H1 (cell line): ENCODE measurements around the gene C14orf93. TPM values are rescaled to one million over a fixed set of nuclear protein-coding genes. Genes with fewer than 3 reads are reported as not detected.

Source experiments
- CTCF ChIA-PET: fragments of 300-600 bp; sonication (Branson Sonifier 250); formaldehyde crosslinking; loops from one replicate; lab custom pipeline; 2021; ENCODE audit not compliant: partially characterized antibody; lab: Charles Lee
- POLR2A ChIA-PET: fragments of 300-600 bp; sonication (Branson Sonifier 250); formaldehyde crosslinking; loops from one replicate; lab custom pipeline; 2021; ENCODE audit warnings: inconsistent platforms; ENCODE audit not compliant: partially characterized antibody; lab: Charles Lee
- DNase-seq, 2 experiments: peaks; one replicate each; pipeline versions ENCODE4 v3.0.0 to v3.0.0-alpha.2; 2010 to 2022; ENCODE audit warnings: low spot score in 2 of 2, low read depth in 1 of 2, mixed read lengths in 1 of 2
- FAIRE-seq: peaks from 2 replicates; lab custom pipeline; 2011; peaks lifted over from hg19 to GRCh38; lab: Jason Lieb, UNC
- H2AFZ ChIP-seq: 2 replicates; pipeline ENCODE4 v1.8.1; 2012; ENCODE audit warnings: low read length, inconsistent platforms
- H2AK5ac ChIP-seq: 2 replicates; pipeline ENCODE4 v1.6.1; 2013; ENCODE audit warnings: low read depth, low read length
- H2BK120ac ChIP-seq: replicated peaks from 2 replicates; pipeline ENCODE3; 2013; ENCODE audit warnings: low read depth, low read length, inconsistent platforms
- H2BK12ac ChIP-seq: 2 replicates; pipeline ENCODE4 v1.6.1; 2013; ENCODE audit warnings: low read depth, low read length
- H2BK15ac ChIP-seq: 2 replicates; pipeline ENCODE4 v1.6.1; 2013; ENCODE audit warnings: low read length
- H2BK20ac ChIP-seq: 2 replicates; pipeline ENCODE4 v1.6.1; 2013; ENCODE audit warnings: low read length
- H2BK5ac ChIP-seq: 2 replicates; pipeline ENCODE4 v1.6.1; 2013; ENCODE audit warnings: low read depth, low read length
- H3K14ac ChIP-seq: 2 replicates; pipeline ENCODE4 v1.6.1; 2013; ENCODE audit warnings: inconsistent platforms; ENCODE audit not compliant: insufficient read length
- H3K18ac ChIP-seq: 2 replicates; pipeline ENCODE4 v1.6.1; 2013; ENCODE audit warnings: low read length; ENCODE audit errors: extremely low read depth
- H3K23ac ChIP-seq: 2 replicates; pipeline ENCODE4 v1.6.1; 2013; ENCODE audit warnings: inconsistent platforms; ENCODE audit not compliant: insufficient read length
- H3K23me2 ChIP-seq: 2 replicates; pipeline ENCODE4 v1.6.1; 2013; ENCODE audit warnings: low read depth, low read length
- H3K27ac ChIP-seq: 2 replicates; pipeline ENCODE4 v1.6.1; 2011; ENCODE audit warnings: low read depth, low read length, inconsistent platforms
- H3K27me3 ChIP-seq, 4 experiments: replicated peaks in 1 of 4; 1 replicate in 1 of 4; 2 replicates in 3 of 4; pipeline versions ENCODE4 v1.6.1 to v1.8.1; 2011 to 2013; ENCODE audit warnings: low read length in 3 of 4, mild to moderate bottlenecking in 3 of 4, inconsistent platforms in 2 of 4, mixed read lengths in 2 of 4, moderate library complexity in 1 of 4; ENCODE audit not compliant: control insufficient read depth in 3 of 4, insufficient read depth in 3 of 4; ENCODE audit errors: extremely low read depth in 1 of 4
- H3K36me3 ChIP-seq, 4 experiments: 2 replicates each; pipeline versions ENCODE4 v1.6.1 to v1.8.1; 2011 to 2013; ENCODE audit warnings: mild to moderate bottlenecking in 4 of 4, low read length in 3 of 4, moderate library complexity in 2 of 4, control low read depth in 1 of 4, inconsistent platforms in 1 of 4; ENCODE audit not compliant: insufficient read depth in 4 of 4, control insufficient read depth in 2 of 4
- H3K4ac ChIP-seq: replicated peaks from 2 replicates; pipeline ENCODE3; 2013; ENCODE audit warnings: low read length, low read depth, mixed read lengths, inconsistent platforms; ENCODE audit not compliant: insufficient read length
- H3K4me1 ChIP-seq, 4 experiments: replicated peaks in 1 of 4; 1 replicate in 1 of 4; 2 replicates in 3 of 4; pipeline versions ENCODE4 v1.6.1 to v1.8.1; 2011 to 2013; ENCODE audit warnings: low read length in 3 of 4, inconsistent platforms in 2 of 4, mixed read lengths in 1 of 4; ENCODE audit not compliant: insufficient read depth in 4 of 4, control insufficient read depth in 3 of 4
- H3K4me2 ChIP-seq, 2 experiments: 2 replicates each; pipeline versions ENCODE4 v1.6.1 to v1.8.1; 2011 to 2013; ENCODE audit warnings: low read depth in 2 of 2, low read length in 2 of 2, control low read depth in 1 of 2, inconsistent platforms in 1 of 2, mild to moderate bottlenecking in 1 of 2; ENCODE audit not compliant: insufficient read depth in 1 of 2
- H3K4me3 ChIP-seq, 4 experiments: fragments of 200-600, 300-600 bp in 1 of 4; sonication (generic), shearing (Covaris generic), sonication (Bioruptor Twin) in 1 of 4; 2 replicates each; pipeline versions ENCODE4 v1.5.1 to v1.8.1; 2011 to 2016; ENCODE audit warnings: low read length in 4 of 4, low read depth in 3 of 4, control low read depth in 2 of 4, inconsistent platforms in 2 of 4, mild to moderate bottlenecking in 2 of 4, mixed read lengths in 1 of 4, moderate library complexity in 1 of 4; ENCODE audit not compliant: insufficient read depth in 2 of 4; ENCODE audit errors: extremely low read depth in 1 of 4
- H3K56ac ChIP-seq: replicated peaks from 2 replicates; pipeline ENCODE3; 2013; ENCODE audit warnings: low read depth, mild to moderate bottlenecking, mixed read lengths, low read length, inconsistent platforms; ENCODE audit not compliant: insufficient read length
- H3K79me1 ChIP-seq: 2 replicates; pipeline ENCODE4 v1.6.1; 2013; ENCODE audit warnings: low read depth, low read length, control low read depth
- H3K79me2 ChIP-seq, 2 experiments: 2 replicates each; pipeline versions ENCODE4 v1.6.1 to v1.8.1; 2012 to 2013; ENCODE audit warnings: low read length in 2 of 2, mild to moderate bottlenecking in 2 of 2, inconsistent platforms in 1 of 2; ENCODE audit not compliant: insufficient read depth in 2 of 2, control insufficient read depth in 1 of 2
- H3K9ac ChIP-seq, 4 experiments: replicated peaks in 1 of 4; 1 replicate in 1 of 4; 2 replicates in 3 of 4; pipeline versions ENCODE4 v1.6.1 to v1.8.1; 2011 to 2013; ENCODE audit warnings: low read depth in 3 of 4, low read length in 3 of 4, control low read depth in 2 of 4, mild to moderate bottlenecking in 2 of 4, moderate library complexity in 2 of 4, inconsistent platforms in 1 of 4; ENCODE audit errors: extremely low read depth in 1 of 4
- H3K9me3 ChIP-seq, 2 experiments: 2 replicates each; pipeline versions ENCODE4 v1.6.1 to v1.8.1; 2012 to 2013; ENCODE audit warnings: mild to moderate bottlenecking in 2 of 2, moderate library complexity in 2 of 2, control low read depth in 1 of 2, inconsistent platforms in 1 of 2, low read depth in 1 of 2, low read length in 1 of 2, mixed read lengths in 1 of 2; ENCODE audit not compliant: insufficient read depth in 2 of 2
- H4K20me1 ChIP-seq, 2 experiments: replicated peaks in 1 of 2; 2 replicates each; pipeline versions ENCODE3 to v1.8.1; 2011 to 2013; ENCODE audit warnings: inconsistent platforms in 2 of 2, low read length in 2 of 2, mild to moderate bottlenecking in 1 of 2; ENCODE audit not compliant: insufficient read depth in 2 of 2, control insufficient read depth in 1 of 2
- H4K5ac ChIP-seq: 2 replicates; pipeline ENCODE4 v1.6.1; 2013; ENCODE audit warnings: low read length, low read depth, mixed read lengths, inconsistent platforms; ENCODE audit not compliant: insufficient read length
- H4K8ac ChIP-seq: 2 replicates; pipeline ENCODE4 v1.8.0; 2013; ENCODE audit warnings: mild to moderate bottlenecking, moderate library complexity, low read length, inconsistent platforms; ENCODE audit not compliant: insufficient read depth; ENCODE audit errors: extremely low read depth
- H4K91ac ChIP-seq: replicated peaks from 2 replicates; pipeline ENCODE3; 2013; ENCODE audit warnings: low read length, mixed read lengths, inconsistent platforms; ENCODE audit not compliant: insufficient read length
- BCL11A ChIP-seq, 2 experiments: IDR thresholded peaks; one replicate each; pipeline ENCODE4 v1.6.1; 2011; ENCODE audit warnings: low read depth in 2 of 2, low read length in 2 of 2, mild to moderate bottlenecking in 2 of 2
- CEBPB ChIP-seq: IDR thresholded peaks from 2 replicates; pipeline ENCODE4 v1.6.1; 2012; ENCODE audit warnings: low read depth, low read length
- EGR1 ChIP-seq: IDR thresholded peaks from 2 replicates; pipeline ENCODE4 v1.6.1; 2011; ENCODE audit warnings: low read depth, low read length, borderline replicate concordance
- EP300 ChIP-seq, 2 experiments: IDR thresholded peaks; 1 replicate in 1 of 2; 2 replicates in 1 of 2; pipeline ENCODE4 v1.6.1; 2011 to 2012; ENCODE audit warnings: low read depth in 2 of 2, low read length in 2 of 2, mild to moderate bottlenecking in 2 of 2, borderline replicate concordance in 1 of 2, inconsistent platforms in 1 of 2, moderate library complexity in 1 of 2
- FOSL1 ChIP-seq: IDR thresholded peaks from 2 replicates; pipeline ENCODE4 v1.6.1; 2011; ENCODE audit warnings: mild to moderate bottlenecking, low read depth, low read length, moderate library complexity; ENCODE audit not compliant: insufficient read depth
- GTF2F1 ChIP-seq: IDR thresholded peaks from 2 replicates; pipeline ENCODE4 v1.6.1; 2012; ENCODE audit warnings: low read depth, low read length, improper control_type of control experiment, borderline replicate concordance
- KDM1A ChIP-seq: fragments of 200-600, 300-600 bp; sonication (generic); IDR thresholded peaks from 2 replicates; pipeline ENCODE4 v1.7.1; 2016; ENCODE audit warnings: mild to moderate bottlenecking, low read length, borderline replicate concordance
- KDM4A ChIP-seq: IDR thresholded peaks from one replicate; pipeline ENCODE4 v1.7.1; 2012; ENCODE audit warnings: low read depth, mild to moderate bottlenecking, moderate library complexity, low read length, inconsistent platforms; ENCODE audit not compliant: severe bottlenecking
- POLR2AphosphoS5 ChIP-seq: IDR thresholded peaks from 2 replicates; pipeline ENCODE4 v1.6.1; 2011; ENCODE audit warnings: low read depth, low read length
- RFX5 ChIP-seq: IDR thresholded peaks from 2 replicates; pipeline ENCODE4 v1.6.1; 2011; ENCODE audit warnings: low read depth, low read length, improper control_type of control experiment, borderline replicate concordance
- ZNF274 ChIP-seq: IDR thresholded peaks from 2 replicates; pipeline ENCODE4 v1.7.0; 2012; ENCODE audit warnings: low read length, borderline replicate concordance; ENCODE audit errors: extremely low read depth
- WGBS, 2 experiments: shearing (Covaris generic) in 1 of 2; methylation state at CpG; one replicate each; pipeline versions ENCODE4 v1.1.6 to v1.1.7; 2013 to 2015; ENCODE audit warnings: low lambda C conversion rate in 2 of 2, mixed read lengths in 2 of 2, inconsistent platforms in 1 of 2, low coverage in 1 of 2, missing lambda C conversion rate in 1 of 2; ENCODE audit not compliant: insufficient replicate concordance in 2 of 2, insufficient coverage in 1 of 2, insufficient read length in 1 of 2; ENCODE audit errors: extremely low coverage in 1 of 2, missing lambda C conversion rate in 1 of 2; 5-methylcytosine and 5-hydroxymethylcytosine counted together
- polyA plus RNA-seq, 7 experiments: library from polyadenylated mRNA; depleted of rRNA in 3 of 7; stranded (reverse) in 5 of 7; unstranded in 2 of 7; fragments of >200 nt in 5 of 7; fragments of 200-250 nt in 2 of 7; gene quantifications; 1 replicate in 5 of 7; 2 replicates in 1 of 7; 4 replicates in 1 of 7; pipeline versions ENCODE4 v1.2.1 to v1.2.3, GENCODE V29; 2011 to 2013; ENCODE audit warnings: missing spikeins in 2 of 7, mixed read lengths in 2 of 7
- total RNA-seq: library from RNA; stranded (reverse); fragmentation: NEBNext Ultra II Directional; extraction: Animal tissue kit (Norgen Biotek cat#: 25700); gene quantifications from 2 replicates; pipeline ENCODE4 v1.2.1, GENCODE V29; 2021

C14orf93 gene
- total and polyA plus RNA-seq, 2 of the 8 experiments (the other 6 are each of a cell fraction or from before 2014, with no cell fraction given) = 7.8 to 8.2 TPM

GRCh38 chr14:23006544-23007419 lies 3.2 kb downstream of the C14orf93 start:
- peak overlapping the region; percentile 95; the same call in 1 of the 2 replicates for H2BK12ac ChIP-seq
- peak overlapping the region; percentile 98; the same call in 1 of the 2 replicates for H4K8ac ChIP-seq
- H3K23ac ChIP-seq = no peak overlapping the region
- no peak overlapping the region; the same call in 1 of the 2 replicates for H2AK5ac ChIP-seq
- FAIRE-seq = peak; percentile 80
- H3K36me3 ChIP-seq = no peaks in the 10 kb centered on the region
- H3K56ac ChIP-seq = peak overlapping the region; percentile 71
- ChIA-PET POLR2A (interaction anchor here (0.6 to 4.1 kb wide), 32 partner anchors 9 to 296 kb away, joined by 3 to 99 read pairs (median 6); partner anchors contain the start of genes ACIN1, AJUBA, C14orf119 and HAUS4), CTCF (interaction anchor here (0.7 to 4.1 kb wide), 22 partner anchors 9 to 230 kb away, joined by 3 to 60 read pairs (median 6); partner anchors contain the start of genes AJUBA, PSMB11 and PSMB5)
- H3K23me2 ChIP-seq = peaks cover 6% of the 10 kb centered on the region
- H2BK120ac ChIP-seq = no peak overlapping the region
- no peaks in the 10 kb centered on the region for H3K79me2 ChIP-seq
- WGBS, 2 experiments = 4% methylated on average over 59 of the region's 62 CpGs; no CpG with 5 or more reads in 1 of the 2 experiments
- no peaks in the 10 kb centered on the region for H3K9me3 ChIP-seq
- H2BK20ac ChIP-seq = no peak overlapping the region
- H3K9ac ChIP-seq = peak overlapping the region; percentile 88 to 95 (median 92)
- H3K79me1 ChIP-seq = no peaks in the 10 kb centered on the region
- H3K4me2 ChIP-seq = peak overlapping the region; percentile 80 to 82
- H3K4ac ChIP-seq = peak overlapping the region; percentile 80
- H4K20me1 ChIP-seq = no peaks in the 10 kb centered on the region
- peak; percentile 89 to 92 for DNase-seq
- peak overlapping the region; percentile 97 for H4K5ac ChIP-seq
- H2BK5ac ChIP-seq = peak overlapping the region; percentile 98
- H4K91ac ChIP-seq = peak overlapping the region; percentile 95
- H3K4me3 ChIP-seq = peak overlapping the region; percentile 73 to 85 (median 76)
- peak overlapping the region; percentile 89 for H3K27ac ChIP-seq
- no peak overlapping the region for H2BK15ac ChIP-seq
- H2AFZ ChIP-seq = peak overlapping the region; percentile 55
- peak overlapping the region; percentile 99 for H3K18ac ChIP-seq
- H3K14ac ChIP-seq = peak overlapping the region; percentile 44
- H3K27me3 ChIP-seq = no peaks in the 10 kb centered on the region
- peaks cover 4 to 7% (median 6%) of the 10 kb centered on the region in 4 experiments; a peak in 4 of 7 replicates for H3K4me1 ChIP-seq
- TF ChIP-seq FOSL1 (no peak), EP300 (IDR thresholded peaks at IDR 0.05; ENCODE audit: borderline replicate concordance in 1 of 2, low read depth in 2 of 2, low read length in 2 of 2) (no peak), RFX5 (no peak), BCL11A (IDR thresholded peaks at IDR 0.05; ENCODE audit: low read depth in 2 of 2, low read length in 2 of 2) (no peak), EGR1 (no peak), ZNF274 (no peak), GTF2F1 (no peak), KDM4A (peak; percentile 67), KDM1A (peak; percentile 96; the same call in 1 of the 2 replicates), POLR2AphosphoS5 (peak; percentile 93), CEBPB (no peak)
